Ascending aorta (tissue), 2 donors: Measurements from ENCODE around the gene FBXO31. TPM values are rescaled to one million over a fixed set of nuclear protein-coding genes. Genes with fewer than 3 reads are reported as not detected.

Source experiments
- DNase-seq, 2 donors: peaks; one replicate each; pipeline ENCODE4 v3.0.0-alpha.2; 2019; ENCODE audit warnings: low spot score in 2 of 2
- H3K27ac ChIP-seq, 2 donors: fragments of 200-600 bp; sonication (generic); one replicate each; pipeline ENCODE4 v1.5.1; 2016 to 2017; ENCODE audit warnings: mild to moderate bottlenecking in 1 of 2
- H3K27me3 ChIP-seq: fragments of 200-600 bp; sonication (generic); one replicate; pipeline ENCODE4 v1.5.1; 2017
- H3K36me3 ChIP-seq, 2 donors: fragments of 200-600 bp; sonication (generic); one replicate each; pipeline ENCODE4 v1.5.1; 2016
- H3K4me1 ChIP-seq, 2 donors: fragments of 200-600 bp; sonication (generic); one replicate each; pipeline ENCODE4 v1.5.1; 2016 to 2017; ENCODE audit warnings: mild to moderate bottlenecking in 1 of 2
- H3K4me3 ChIP-seq, 2 donors: fragments of 200-600 bp; sonication (generic); one replicate each; pipeline ENCODE4 v1.5.1; 2016 to 2017; ENCODE audit warnings: mild to moderate bottlenecking in 1 of 2
- H3K9me3 ChIP-seq, 2 donors: fragments of 200-600 bp; sonication (generic); one replicate each; pipeline ENCODE4 v1.5.1; 2016
- intact Hi-C: fragments of 100-400 bp; cut with DNase I; formaldehyde crosslinking; loops from one replicate; pipeline ENCODE4 v1.15.1; 2023
- total RNA-seq: library from RNA; depleted of rRNA; stranded (reverse); fragments of >200 nt; gene quantifications from one replicate; pipeline ENCODE4 v1.1.0, GENCODE V29; 2016
- TF ChIP-seq, protein P1 (sequence below), 3 experiments: fragments of 200-600 bp in 2 of 3; fragments of 450-650 bp in 1 of 3; sonication (generic) in 2 of 3; IDR thresholded peaks; one replicate each; pipeline ENCODE4 v1.5.1; 2016 to 2019; ENCODE audit warnings: antibody characterized with exemption in 3 of 3, mild to moderate bottlenecking in 1 of 3, moderate library complexity in 1 of 3

FBXO31 gene
- total RNA-seq, 1 donor from 2014 or later = 224 TPM

GRCh38 chr16:87322833-87323726 lies 60.5 kb downstream of the FBXO31 start:
- TF ChIP-seq, protein P1, sequence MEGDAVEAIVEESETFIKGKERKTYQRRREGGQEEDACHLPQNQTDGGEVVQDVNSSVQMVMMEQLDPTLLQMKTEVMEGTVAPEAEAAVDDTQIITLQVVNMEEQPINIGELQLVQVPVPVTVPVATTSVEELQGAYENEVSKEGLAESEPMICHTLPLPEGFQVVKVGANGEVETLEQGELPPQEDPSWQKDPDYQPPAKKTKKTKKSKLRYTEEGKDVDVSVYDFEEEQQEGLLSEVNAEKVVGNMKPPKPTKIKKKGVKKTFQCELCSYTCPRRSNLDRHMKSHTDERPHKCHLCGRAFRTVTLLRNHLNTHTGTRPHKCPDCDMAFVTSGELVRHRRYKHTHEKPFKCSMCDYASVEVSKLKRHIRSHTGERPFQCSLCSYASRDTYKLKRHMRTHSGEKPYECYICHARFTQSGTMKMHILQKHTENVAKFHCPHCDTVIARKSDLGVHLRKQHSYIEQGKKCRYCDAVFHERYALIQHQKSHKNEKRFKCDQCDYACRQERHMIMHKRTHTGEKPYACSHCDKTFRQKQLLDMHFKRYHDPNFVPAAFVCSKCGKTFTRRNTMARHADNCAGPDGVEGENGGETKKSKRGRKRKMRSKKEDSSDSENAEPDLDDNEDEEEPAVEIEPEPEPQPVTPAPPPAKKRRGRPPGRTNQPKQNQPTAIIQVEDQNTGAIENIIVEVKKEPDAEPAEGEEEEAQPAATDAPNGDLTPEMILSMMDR (IDR thresholded peaks at IDR 0.05) = no peak
- H3K9me3 ChIP-seq = no peaks in the 10 kb centered on the region
- H3K4me3 ChIP-seq = no peak overlapping the region
- peak in 1 of 2 donors; percentile 56 for DNase-seq
- no peaks in the 10 kb centered on the region for H3K27me3 ChIP-seq
- intact Hi-C loops = loop anchor here (10.0 kb wide), 1 partner anchor 312 kb away; no protein-coding TSS in a partner anchor
- H3K36me3 ChIP-seq = peaks cover 0 to 2% of the 10 kb centered on the region in 2 donors
- H3K27ac ChIP-seq = no peak overlapping the region
- peaks cover 4 to 7% of the 10 kb centered on the region in 2 donors for H3K4me1 ChIP-seq

DNA sequence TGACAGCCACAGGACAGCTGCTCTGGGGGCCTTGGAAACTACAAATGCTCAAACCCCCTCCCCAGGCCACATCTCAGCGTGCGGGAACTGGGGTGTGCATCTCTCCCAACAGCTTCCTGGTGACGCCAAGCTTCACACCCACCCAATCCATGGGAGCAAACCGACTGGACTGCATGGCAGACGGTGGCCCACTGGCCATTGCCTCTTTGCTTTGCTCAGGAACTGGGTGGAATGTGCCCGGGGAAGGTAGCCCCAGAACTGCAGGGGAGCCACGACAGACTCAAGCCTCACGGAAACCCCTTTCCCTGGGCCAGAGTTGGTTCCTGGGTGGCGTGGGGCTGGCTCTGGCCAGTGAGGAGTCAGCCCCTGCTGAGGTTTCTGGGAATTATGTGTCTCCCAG lies 61.2 kb downstream of the FBXO31 start:
- TF ChIP-seq, protein P1 (IDR thresholded peaks at IDR 0.05) = no peak
- no peak overlapping the region for H3K4me3 ChIP-seq
- no peaks in the 10 kb centered on the region for H3K36me3 ChIP-seq
- no peaks in the 10 kb centered on the region for H3K27me3 ChIP-seq
- peaks cover 6 to 9% of the 10 kb centered on the region in 2 donors for H3K4me1 ChIP-seq
- H3K27ac ChIP-seq = no peak overlapping the region
- DNase-seq = no peak
- intact Hi-C loops = loop anchor here (10.0 kb wide), 1 partner anchor 312 kb away; no protein-coding TSS in a partner anchor
- no peaks in the 10 kb centered on the region for H3K9me3 ChIP-seq

DNA sequence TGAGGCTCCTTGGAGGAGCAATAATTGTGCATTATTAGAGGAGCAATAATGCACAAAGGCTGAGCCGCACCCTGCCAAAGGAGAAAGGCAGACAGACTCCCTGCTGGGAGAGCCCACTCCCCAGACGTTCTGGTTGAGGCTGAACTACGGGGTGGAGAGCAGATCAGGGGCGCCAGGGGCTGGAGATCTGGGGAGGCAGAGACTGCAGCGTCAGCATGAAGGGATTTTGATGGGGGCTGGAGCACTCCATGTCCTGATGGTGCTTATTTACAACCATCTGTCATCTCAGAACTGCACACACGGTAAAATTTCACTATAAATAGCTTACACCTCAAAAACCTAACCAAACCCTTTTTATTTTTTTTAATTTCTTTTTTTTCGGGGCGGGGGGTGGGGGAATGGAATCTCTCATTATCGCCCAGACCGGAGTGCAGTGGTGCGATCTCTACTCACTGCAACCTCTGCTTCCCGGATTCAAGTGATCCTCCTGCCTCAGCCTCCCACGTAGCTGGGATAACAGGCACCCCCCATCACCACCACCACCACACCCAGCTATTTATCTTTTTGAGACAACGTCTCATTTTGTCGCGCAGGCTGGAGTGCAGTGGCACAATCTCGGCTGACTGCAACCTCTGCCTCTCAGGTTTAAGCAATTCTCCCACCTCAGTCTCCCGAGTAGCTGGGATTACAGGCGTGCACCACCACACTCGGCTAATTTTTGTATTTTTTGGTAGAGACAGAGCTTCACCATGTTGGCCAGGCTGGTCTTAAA lies 62.1 kb downstream of the FBXO31 start:
- intact Hi-C loops = loop anchor here (10.0 kb wide), 1 partner anchor 313 kb away; no protein-coding TSS in a partner anchor
- H3K4me1 ChIP-seq = peaks cover 6 to 9% of the 10 kb centered on the region in 2 donors
- no peaks in the 10 kb centered on the region for H3K27me3 ChIP-seq
- H3K36me3 ChIP-seq = no peaks in the 10 kb centered on the region
- TF ChIP-seq, protein P1 (IDR thresholded peaks at IDR 0.05) = no peak
- DNase-seq = no peak
- no peak overlapping the region for H3K27ac ChIP-seq
- H3K9me3 ChIP-seq = no peaks in the 10 kb centered on the region
- H3K4me3 ChIP-seq = no peak overlapping the region

DNA sequence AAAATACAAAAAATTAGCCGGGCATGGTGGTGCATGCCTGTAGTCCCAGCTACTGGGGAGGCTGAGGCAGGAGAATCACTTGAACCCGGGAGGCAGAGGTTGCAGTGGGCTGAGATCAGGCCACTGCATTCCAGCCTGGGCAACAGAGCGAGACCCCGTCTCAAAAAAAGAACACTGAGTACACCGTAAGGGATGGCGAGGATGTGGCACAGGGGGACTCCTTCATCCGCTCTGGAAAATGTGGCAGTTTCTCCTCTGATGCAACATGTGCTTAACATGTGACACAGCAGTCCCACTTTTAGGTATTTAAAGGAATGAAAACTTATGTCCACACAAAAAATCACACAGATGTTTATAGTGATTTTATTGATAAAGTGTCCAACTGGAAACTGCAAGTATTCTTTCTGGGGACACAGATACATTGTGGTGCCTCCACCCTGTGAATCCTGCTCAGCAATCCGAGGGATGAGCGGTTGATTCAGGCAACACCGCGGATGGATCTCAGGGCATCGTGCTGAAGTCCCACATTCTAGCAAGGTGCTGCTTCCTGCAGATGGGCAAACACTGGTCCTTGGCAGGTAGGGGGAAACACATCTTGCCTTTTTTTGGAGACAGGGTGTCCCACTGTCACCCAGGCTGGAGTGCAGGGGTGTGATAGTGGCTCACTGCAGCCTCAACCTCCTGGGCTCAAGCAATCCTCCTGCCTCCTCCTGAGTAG lies 62.9 kb downstream of the FBXO31 start:
- Histone ChIP-seq H3K27ac (no peak overlapping the region), H3K27me3 (no peaks in the 10 kb centered on the region), H3K4me3 (no peak overlapping the region), H3K36me3 (no peaks in the 10 kb centered on the region), H3K4me1 (peaks cover 6 to 9% of the 10 kb centered on the region in 2 donors), H3K9me3 (no peaks in the 10 kb centered on the region)
- DNase-seq = peak in 1 of 2 donors; percentile 47
- intact Hi-C loops = loop anchor here (10.0 kb wide), 1 partner anchor 314 kb away; no protein-coding TSS in a partner anchor
- TF ChIP-seq, protein P1 (IDR thresholded peaks at IDR 0.05) = no peak

GRCh38 chr16:87319997-87320491 lies 63.5 kb downstream of the FBXO31 start:
- TF ChIP-seq, protein P1 (IDR thresholded peaks at IDR 0.05) = no peak
- Histone ChIP-seq H3K27me3 (no peaks in the 10 kb centered on the region), H3K36me3 (no peaks in the 10 kb centered on the region), H3K9me3 (no peaks in the 10 kb centered on the region), H3K4me1 (peaks cover 6 to 9% of the 10 kb centered on the region in 2 donors), H3K27ac (no peak overlapping the region), H3K4me3 (no peak overlapping the region)
- peak in 1 of 2 donors; percentile 53 for DNase-seq
- intact Hi-C loops = loop anchor here (10.0 kb wide), 1 partner anchor 315 kb away; no protein-coding TSS in a partner anchor
